Mesendoderm (in vitro differentiated cells): Measurements from ENCODE around the gene PELO.

Experiments
- DNase-seq: peaks from one replicate; pipeline ENCODE4 v3.0.0; 2013
- H2AK5ac ChIP-seq: 2 replicates; pipeline ENCODE4 v1.6.1; 2013; ENCODE audit warnings: low read length, inconsistent platforms
- H2BK120ac ChIP-seq: 2 replicates; pipeline ENCODE4 v1.6.1; 2013; ENCODE audit warnings: low read depth, mild to moderate bottlenecking, low read length, moderate library complexity, mixed read lengths
- H2BK15ac ChIP-seq: replicated peaks from 2 replicates; pipeline ENCODE4 v1.6.1; 2013; ENCODE audit warnings: low read depth, mild to moderate bottlenecking, moderate library complexity
- H2BK5ac ChIP-seq: 2 replicates; pipeline ENCODE4 v1.6.1; 2013; ENCODE audit warnings: low read length, inconsistent platforms
- H3K18ac ChIP-seq: 2 replicates; pipeline ENCODE4 v1.6.1; 2013; ENCODE audit warnings: mild to moderate bottlenecking, low read length, mixed read lengths
- H3K23ac ChIP-seq: one replicate; pipeline ENCODE4 v1.6.1; 2013; ENCODE audit warnings: low read length
- H3K27ac ChIP-seq: 2 replicates; pipeline ENCODE4 v1.5.1; 2013; ENCODE audit warnings: low read depth, mild to moderate bottlenecking, inconsistent platforms, low read length, moderate library complexity
- H3K27me3 ChIP-seq: 2 replicates; pipeline ENCODE4 v1.6.1; 2013; ENCODE audit warnings: low read length, control low read depth, mild to moderate bottlenecking, inconsistent platforms; ENCODE audit not compliant: insufficient read depth, poor library complexity
- H3K36me3 ChIP-seq: 2 replicates; pipeline ENCODE4 v1.6.1; 2013; ENCODE audit warnings: low read length, inconsistent platforms; ENCODE audit not compliant: control insufficient read depth, insufficient read depth
- H3K4ac ChIP-seq: one replicate; pipeline ENCODE4 v1.6.1; 2013; ENCODE audit warnings: low read depth, mild to moderate bottlenecking, low read length, moderate library complexity
- H3K4me1 ChIP-seq: 2 replicates; pipeline ENCODE4 v1.6.1; 2013; ENCODE audit warnings: low read depth, low read length, inconsistent platforms; ENCODE audit not compliant: control insufficient read depth
- H3K4me2 ChIP-seq: 2 replicates; pipeline ENCODE4 v1.6.1; 2013; ENCODE audit warnings: low read length
- H3K4me3 ChIP-seq: 2 replicates; pipeline ENCODE4 v1.5.1; 2013; ENCODE audit warnings: mild to moderate bottlenecking, low read length
- H3K56ac ChIP-seq: one replicate; pipeline ENCODE4 v1.6.1; 2013; ENCODE audit warnings: low read length
- H3K79me1 ChIP-seq: 2 replicates; pipeline ENCODE4 v1.6.1; 2013; ENCODE audit warnings: low read length, inconsistent platforms
- H3K79me2 ChIP-seq: 2 replicates; pipeline ENCODE4 v1.6.1; 2013; ENCODE audit warnings: mild to moderate bottlenecking, low read length; ENCODE audit not compliant: control insufficient read depth, insufficient read depth
- H3K9ac ChIP-seq: 2 replicates; pipeline ENCODE4 v1.6.1; 2013; ENCODE audit warnings: low read length, inconsistent platforms
- H4K5ac ChIP-seq: one replicate; pipeline ENCODE4 v1.6.1; 2013; ENCODE audit warnings: low read length
- H4K8ac ChIP-seq: one replicate; pipeline ENCODE4 v1.6.1; 2013; ENCODE audit warnings: low read depth, mild to moderate bottlenecking, control low read depth, low read length, moderate library complexity
- WGBS: extraction: QIAGEN DNeasy Blood & Tissue Kit; methylation state at CpG from one replicate; pipeline ENCODE4 v1.1.7; 2013; ENCODE audit warnings: low lambda C conversion rate, missing lambda C conversion rate; ENCODE audit not compliant: insufficient coverage; ENCODE audit errors: extremely low coverage; 5-methylcytosine and 5-hydroxymethylcytosine counted together

Gene PELO

DNA sequence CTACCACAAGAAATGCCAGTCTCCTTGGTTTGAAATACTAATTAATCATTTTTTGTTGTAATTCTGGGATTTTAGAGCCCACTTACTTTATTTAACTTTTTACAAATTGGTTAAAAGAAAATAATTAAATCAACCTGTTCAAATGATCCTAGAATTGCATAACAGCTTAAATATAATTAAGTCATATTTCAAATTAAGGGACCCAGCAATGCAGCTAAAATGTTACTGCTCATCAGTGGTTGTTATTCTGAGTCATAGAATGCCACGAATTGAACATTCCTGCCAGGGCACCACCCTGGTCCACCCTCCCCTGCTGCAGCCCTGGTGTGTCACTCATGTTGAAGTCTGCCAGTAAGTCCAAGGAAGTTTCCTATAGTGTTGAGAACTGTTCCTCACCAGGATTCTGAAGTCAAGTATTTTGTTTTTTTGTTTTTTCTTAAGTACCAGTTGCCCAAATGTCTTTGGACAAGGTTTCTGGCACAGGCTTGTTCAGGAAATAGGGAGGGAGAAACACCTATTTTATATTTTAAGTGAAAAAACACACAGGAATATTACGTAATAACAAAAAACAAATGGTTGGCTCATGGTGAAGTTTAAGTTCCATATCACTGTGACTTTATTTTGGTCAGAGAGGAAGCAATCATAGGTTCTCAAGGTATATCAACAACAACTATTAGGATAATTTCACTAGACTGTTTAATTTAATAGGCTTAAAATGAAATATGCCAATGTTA is 4.3 kb upstream of the PELO start:
- Histone ChIP-seq H3K4me3 (no peak overlapping the region), H3K79me2 (no peaks in the 10 kb centered on the region), H3K23ac (no peak overlapping the region), H3K36me3 (no peaks in the 10 kb centered on the region), H3K27ac (no peak overlapping the region), H3K9ac (no peak overlapping the region), H2BK5ac (no peak overlapping the region), H2BK120ac (no peak overlapping the region), H4K8ac (no peak overlapping the region), H3K79me1 (no peaks in the 10 kb centered on the region), H2AK5ac (no peak overlapping the region), H4K5ac (no peak overlapping the region), H2BK15ac (no peak overlapping the region), H3K4ac (no peak overlapping the region), H3K4me1 (peaks cover 1% of the 10 kb centered on the region), H3K18ac (no peak overlapping the region), H3K56ac (no peak overlapping the region), H3K4me2 (no peak overlapping the region), H3K27me3 (no peaks in the 10 kb centered on the region)
- no CpG with 5 or more reads among the region's 2 CpGs for WGBS
- DNase-seq: no peak

DNA sequence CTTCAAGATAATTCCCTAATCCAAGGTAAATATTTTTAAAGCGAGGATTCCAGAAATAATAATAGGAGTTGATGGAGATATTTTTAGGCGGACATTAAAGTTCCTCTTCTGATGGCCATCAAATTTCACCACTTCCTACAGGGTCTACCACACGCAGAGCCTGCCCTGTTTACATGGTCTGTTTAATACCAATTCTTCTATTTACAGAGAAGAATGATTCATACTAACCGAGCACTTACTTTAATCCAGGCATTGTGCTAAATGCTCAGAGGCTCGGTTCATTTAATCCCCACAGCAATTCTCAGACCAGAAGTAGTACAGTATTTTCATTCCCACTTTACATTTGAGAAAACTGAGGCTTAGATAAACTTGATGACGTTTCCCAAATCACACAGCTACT is 3.0 kb upstream of the PELO start:
- Histone ChIP-seq H2BK5ac (no peak overlapping the region), H2BK15ac (no peak overlapping the region), H3K23ac (no peak overlapping the region), H3K4me1 (peaks cover 1% of the 10 kb centered on the region), H3K4me2 (no peak overlapping the region), H3K56ac (no peak overlapping the region), H3K4me3 (no peak overlapping the region), H3K79me2 (no peaks in the 10 kb centered on the region), H2BK120ac (no peak overlapping the region), H3K27me3 (no peaks in the 10 kb centered on the region), H4K5ac (no peak overlapping the region), H3K36me3 (no peaks in the 10 kb centered on the region), H3K9ac (no peak overlapping the region), H2AK5ac (no peak overlapping the region), H3K4ac (no peak overlapping the region), H4K8ac (no peak overlapping the region), H3K79me1 (no peaks in the 10 kb centered on the region), H3K27ac (no peak overlapping the region), H3K18ac (no peak overlapping the region)
- DNase-seq: no peak
- WGBS: no CpG with 5 or more reads among the region's 6 CpGs

DNA sequence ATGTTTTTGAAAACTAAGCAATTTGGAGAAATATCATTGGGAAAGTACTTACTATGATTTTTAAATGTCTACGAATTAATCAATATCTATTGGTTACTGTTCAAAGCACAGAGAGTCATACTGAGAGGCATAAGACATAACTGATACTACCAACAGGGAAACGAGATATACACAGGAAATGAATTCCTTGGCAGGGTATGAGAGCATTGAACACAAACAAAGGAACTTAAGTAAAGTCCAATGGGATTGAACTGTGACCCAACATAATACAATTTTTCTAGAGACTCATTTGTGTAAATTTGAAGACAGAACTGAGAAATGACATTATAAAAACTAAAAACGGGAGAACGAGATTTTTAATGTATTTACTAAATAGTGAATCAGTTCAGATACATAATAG is 1.3 kb upstream of the PELO start:
- no peak overlapping the region for H2BK120ac ChIP-seq

DNA sequence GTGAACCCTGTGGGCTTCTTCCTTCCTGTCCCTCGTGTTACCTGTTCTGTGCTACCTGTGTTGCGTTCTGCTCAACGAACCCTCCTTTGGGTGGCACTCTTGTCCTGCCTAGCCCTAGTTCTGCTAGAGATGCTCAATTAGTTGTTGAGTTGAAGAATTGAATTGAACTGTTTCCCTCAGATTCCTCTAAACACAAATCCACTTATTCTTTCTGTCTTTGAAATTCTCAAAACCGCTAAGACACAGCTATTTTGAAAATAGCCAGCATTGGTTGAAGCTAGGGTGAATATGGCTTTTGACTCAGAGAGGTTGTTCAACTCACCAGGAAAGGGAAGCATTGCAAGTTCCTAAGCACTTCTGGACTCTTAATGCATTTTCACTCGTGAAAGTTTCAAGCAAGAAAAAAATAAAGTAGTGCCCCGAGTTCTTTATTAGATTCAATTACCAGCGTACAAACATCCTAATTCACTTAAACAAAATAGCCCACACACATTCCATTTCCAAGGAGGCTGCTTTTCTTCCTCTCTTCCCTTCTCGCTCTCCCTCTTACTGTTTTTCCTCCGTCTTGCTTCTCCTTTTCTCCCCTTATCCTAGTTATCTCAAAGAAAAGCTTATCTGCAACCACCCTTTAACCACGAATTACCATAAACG is 642 bp upstream of the PELO start:
- Histone ChIP-seq H2BK120ac (no peak overlapping the region), H2AK5ac (no peak overlapping the region), H3K9ac (peak overlapping the region; percentile 18), H3K79me1 (no peaks in the 10 kb centered on the region), H3K36me3 (no peaks in the 10 kb centered on the region), H4K5ac (no peak overlapping the region), H3K56ac (no peak overlapping the region), H4K8ac (no peak overlapping the region), H3K4me1 (peaks cover 1% of the 10 kb centered on the region), H3K79me2 (no peaks in the 10 kb centered on the region), H2BK15ac (no peak overlapping the region), H3K27me3 (no peaks in the 10 kb centered on the region), H3K4ac (no peak overlapping the region), H3K23ac (no peak overlapping the region), H3K4me2 (peak overlapping the region; percentile 50), H3K18ac (no peak overlapping the region), H3K4me3 (no peak overlapping the region), H3K27ac (no peak overlapping the region), H2BK5ac (no peak overlapping the region)
- peak; percentile 72 for DNase-seq
- no CpG with 5 or more reads among the region's 11 CpGs for WGBS

More for the DNA sequence above, 1.3 kb upstream of the PELO start:
- peaks cover 1% of the 10 kb centered on the region for H3K4me1 ChIP-seq
- H3K4me2 ChIP-seq: no peak overlapping the region
- H2BK15ac ChIP-seq: no peak overlapping the region
- H2BK5ac ChIP-seq: no peak overlapping the region
- no peak overlapping the region for H3K4me3 ChIP-seq
- no peak overlapping the region for H3K56ac ChIP-seq
- WGBS: 100% methylated on average over 2 of the region's 4 CpGs
- H3K23ac ChIP-seq: no peak overlapping the region
- H3K79me1 ChIP-seq: no peaks in the 10 kb centered on the region
- no peaks in the 10 kb centered on the region for H3K79me2 ChIP-seq
- no peak overlapping the region for H4K5ac ChIP-seq
- no peaks in the 10 kb centered on the region for H3K27me3 ChIP-seq
- H3K18ac ChIP-seq: no peak overlapping the region
- H3K9ac ChIP-seq: no peak overlapping the region
- no peak overlapping the region for H3K27ac ChIP-seq
- no peak for DNase-seq
- no peak overlapping the region for H4K8ac ChIP-seq
- no peak overlapping the region for H3K4ac ChIP-seq
- no peak overlapping the region for H2AK5ac ChIP-seq
- H3K36me3 ChIP-seq: no peaks in the 10 kb centered on the region

DNA sequence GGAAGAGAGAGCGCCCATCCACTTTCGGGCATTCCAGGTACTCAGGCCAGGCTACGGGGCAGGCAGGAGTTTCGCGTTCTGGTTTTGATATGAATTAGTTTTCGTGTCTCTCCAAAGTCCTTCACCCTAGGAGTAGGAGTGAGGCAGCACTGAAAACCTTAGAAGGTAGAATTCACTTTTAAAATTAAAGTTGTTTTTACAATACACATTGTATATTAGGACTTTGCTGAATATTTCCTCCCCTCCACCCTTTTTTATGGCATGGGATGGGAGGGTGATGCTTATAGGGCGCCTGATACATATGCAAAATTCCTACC is 747 bp downstream of the PELO start:
- Histone ChIP-seq H3K56ac (peak overlapping the region; percentile 86), H3K79me1 (no peaks in the 10 kb centered on the region), H3K36me3 (no peaks in the 10 kb centered on the region), H3K9ac (peak overlapping the region; percentile 69), H3K27ac (peak overlapping the region; percentile 15), H2BK120ac (no peak overlapping the region), H3K4ac (no peak overlapping the region), H3K23ac (peak overlapping the region; percentile 30), H2AK5ac (no peak overlapping the region), H3K27me3 (no peaks in the 10 kb centered on the region), H3K18ac (no peak overlapping the region), H3K79me2 (no peaks in the 10 kb centered on the region), H2BK15ac (no peak overlapping the region), H4K8ac (no peak overlapping the region), H3K4me3 (peak overlapping the region; percentile 75), H2BK5ac (no peak overlapping the region), H4K5ac (no peak overlapping the region), H3K4me2 (peak overlapping the region; percentile 80), H3K4me1 (peaks cover 1% of the 10 kb centered on the region)
- no peak for DNase-seq
- WGBS: no CpG with 5 or more reads among the region's 7 CpGs

DNA sequence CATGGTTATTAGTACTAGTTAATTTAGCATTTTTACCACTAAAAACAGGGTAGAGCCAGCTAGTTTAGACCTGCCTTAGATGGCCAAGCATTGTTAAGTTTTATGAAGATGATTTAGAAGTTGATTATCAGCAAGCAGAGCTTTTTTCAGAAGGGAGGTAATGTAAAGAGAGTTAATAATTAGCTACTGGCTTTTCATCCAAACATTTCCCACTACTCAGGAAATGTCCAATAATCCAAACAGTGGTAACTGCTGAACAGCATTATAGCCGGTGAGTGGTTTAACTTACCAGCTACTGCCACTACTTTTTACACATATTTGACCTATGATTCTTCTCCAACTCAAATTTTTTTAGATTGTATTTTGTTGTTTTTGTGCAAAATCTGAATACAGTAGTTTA is 1.7 kb downstream of the PELO start:
- H3K4me2 ChIP-seq: no peak overlapping the region
- H4K5ac ChIP-seq: no peak overlapping the region
- H3K79me1 ChIP-seq: no peaks in the 10 kb centered on the region
- H3K4ac ChIP-seq: no peak overlapping the region
- H3K23ac ChIP-seq: no peak overlapping the region
- no peaks in the 10 kb centered on the region for H3K36me3 ChIP-seq
- no peak overlapping the region for H3K4me3 ChIP-seq
- no peak for DNase-seq
- H3K79me2 ChIP-seq: no peaks in the 10 kb centered on the region
- WGBS: no CpG with 5 or more reads among the region's 1 CpG
- H2BK15ac ChIP-seq: no peak overlapping the region
- no peak overlapping the region for H2AK5ac ChIP-seq
- peaks cover 1% of the 10 kb centered on the region for H3K4me1 ChIP-seq
- no peak overlapping the region for H2BK120ac ChIP-seq
- no peaks in the 10 kb centered on the region for H3K27me3 ChIP-seq
- H3K9ac ChIP-seq: no peak overlapping the region
- no peak overlapping the region for H3K18ac ChIP-seq
- H3K56ac ChIP-seq: no peak overlapping the region
- H3K27ac ChIP-seq: no peak overlapping the region
- no peak overlapping the region for H4K8ac ChIP-seq
- H2BK5ac ChIP-seq: no peak overlapping the region
